Kasumi-1 (cell line): Measurements from ENCODE around the gene PEPD.

ENCODE experiments used
- DNase-seq, 2 experiments: peaks; one replicate each; lab custom pipeline; 2025; lab: John Stamatoyannopoulos, UW

The PEPD gene

DNA sequence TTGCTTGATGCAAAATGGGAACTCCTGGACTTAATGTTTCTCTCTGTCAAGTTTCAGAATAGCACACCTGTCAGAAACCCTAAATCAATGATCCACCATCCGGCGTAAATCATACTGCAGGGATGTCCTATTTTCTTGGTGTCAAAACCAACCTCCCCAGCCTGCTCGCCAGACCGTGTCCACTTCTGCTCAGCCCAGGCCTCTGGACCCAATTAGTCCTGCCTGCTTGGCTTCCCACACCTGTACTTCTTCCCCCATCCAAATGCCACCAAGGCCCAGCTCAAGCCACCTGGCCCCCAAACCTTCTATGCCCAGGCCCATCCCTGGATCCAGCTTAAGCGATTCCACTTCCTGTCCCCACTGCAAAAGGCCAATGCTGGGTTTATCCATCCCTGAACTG, 25.1 kb upstream of the PEPD start:
- no peak for DNase-seq

DNA sequence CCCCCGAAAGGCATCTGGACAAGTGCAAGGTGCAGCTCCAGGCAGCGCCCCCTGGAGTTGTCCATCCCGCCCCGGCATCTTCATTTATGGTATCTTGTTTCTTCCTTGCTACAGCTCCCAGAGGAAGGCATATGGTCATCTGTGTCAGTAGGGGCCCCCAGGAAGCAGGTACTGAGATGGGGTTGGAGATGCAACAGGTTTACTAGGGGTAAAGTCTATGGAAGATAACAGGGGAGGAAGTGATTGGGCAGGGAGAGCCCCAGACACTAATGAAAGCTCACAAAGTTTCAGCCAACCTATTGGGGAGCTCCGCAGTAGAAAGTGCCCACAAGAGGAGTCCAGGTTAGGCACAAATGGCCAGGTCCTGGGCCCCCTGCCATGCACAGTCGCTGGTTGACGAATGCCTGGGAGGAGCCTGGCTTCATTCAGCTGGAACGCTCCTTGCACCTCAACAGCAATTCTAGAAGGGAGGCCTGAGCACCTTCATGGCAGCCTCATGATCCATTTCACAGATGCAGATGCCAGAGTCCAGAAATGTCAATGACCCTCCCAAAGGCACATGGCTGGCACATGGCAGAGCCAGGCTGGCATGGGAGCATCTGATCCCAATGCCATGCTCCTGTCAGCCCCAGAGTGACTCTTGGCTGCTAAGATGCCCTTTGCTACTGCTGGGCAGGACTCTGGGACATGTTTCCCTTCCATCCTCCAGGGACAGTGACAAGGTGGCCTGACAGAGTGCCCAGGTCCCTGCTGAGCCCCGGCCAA, 23.8 kb upstream of the PEPD start:
- no peak for DNase-seq

DNA sequence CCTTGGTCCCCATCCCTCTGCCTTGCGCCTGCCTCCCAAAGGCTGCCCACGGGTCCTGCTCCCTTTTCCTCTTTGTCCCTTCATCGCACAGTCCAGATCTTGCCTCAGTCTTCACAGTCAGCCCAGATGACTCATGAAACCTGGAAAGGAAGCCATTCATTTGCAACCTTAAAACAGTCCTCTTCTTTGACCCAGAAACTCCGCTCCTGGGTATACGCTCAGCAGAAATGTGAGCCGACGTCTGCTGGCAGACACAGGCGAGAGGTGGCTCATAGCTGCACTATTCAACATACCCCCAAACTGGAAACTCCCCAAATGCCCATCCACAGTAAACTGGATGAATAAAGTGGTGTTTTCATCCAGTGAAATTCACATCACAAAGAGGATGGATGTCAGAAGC, 13.6 kb upstream of the PEPD start:
- no peak for DNase-seq

DNA sequence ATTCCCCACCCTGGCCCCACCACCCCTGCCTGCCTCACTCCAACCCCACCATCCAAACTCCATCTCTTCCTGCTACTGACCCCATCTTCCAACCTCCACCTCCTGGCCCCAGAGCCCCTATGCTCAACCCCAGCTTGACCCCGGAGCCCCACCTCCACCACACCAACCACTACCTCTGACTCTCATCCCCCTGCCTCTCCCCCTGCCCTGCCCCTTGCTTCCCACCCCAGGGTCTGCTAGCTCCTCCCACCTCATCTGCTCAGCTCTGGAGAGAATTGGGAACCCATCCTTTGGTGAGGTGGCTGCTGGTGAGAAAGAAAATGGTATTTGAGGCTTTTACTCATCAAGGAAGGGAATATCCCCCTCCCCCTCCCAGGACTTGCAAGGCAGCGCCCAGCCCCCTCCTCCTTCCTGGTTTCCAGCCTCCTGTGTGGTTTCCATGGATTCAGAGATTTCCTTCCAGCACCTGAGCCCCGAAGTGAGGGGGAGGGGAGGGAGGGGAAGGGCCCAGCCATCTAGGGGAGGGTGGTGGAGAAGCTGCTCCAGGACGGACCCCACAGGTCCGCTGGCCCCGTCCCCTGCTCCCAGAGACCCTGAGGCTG, 11.4 kb upstream of the PEPD start:
- DNase-seq: no peak

DNA sequence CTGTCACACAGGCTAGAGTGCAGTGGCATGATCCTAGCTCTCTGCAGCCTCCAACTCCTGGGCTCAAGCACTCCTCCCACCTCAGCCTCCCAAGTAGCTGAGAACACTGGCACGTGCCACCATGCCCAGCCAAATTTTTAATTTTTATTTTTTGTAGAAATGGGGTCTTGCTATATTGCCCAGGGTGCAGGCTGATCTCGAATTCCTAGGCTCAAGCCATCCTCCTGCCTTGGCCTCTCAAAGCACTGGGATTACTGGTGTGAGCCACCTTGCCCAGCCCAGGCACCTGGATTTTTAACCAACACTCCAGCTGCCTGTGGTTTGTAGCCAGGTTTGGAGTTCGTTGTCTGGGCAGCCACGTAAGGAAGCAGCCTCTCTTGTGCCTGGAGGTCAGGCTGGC, 9.3 kb upstream of the PEPD start:
- no peak for DNase-seq

DNA sequence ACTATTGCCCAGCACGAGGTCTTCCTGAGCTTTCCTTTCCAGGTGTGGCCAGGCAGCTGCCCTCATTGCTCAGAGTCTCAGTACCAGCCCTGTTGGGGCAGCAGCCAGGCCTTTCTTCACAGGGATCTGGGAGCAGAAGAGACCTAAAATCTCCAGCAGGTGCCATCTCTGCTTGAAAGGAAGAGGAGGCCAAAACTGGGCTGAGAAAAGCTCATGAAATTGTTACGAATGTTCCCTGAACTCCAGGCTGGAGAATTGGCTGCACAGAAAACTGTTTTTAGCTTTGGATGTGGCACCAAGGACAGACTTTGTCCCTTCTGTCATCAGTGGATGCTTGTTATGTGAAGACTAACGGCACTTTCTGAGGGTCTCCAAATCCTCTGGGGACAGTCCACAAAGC, 8.7 kb upstream of the PEPD start:
- DNase-seq: no peak

DNA sequence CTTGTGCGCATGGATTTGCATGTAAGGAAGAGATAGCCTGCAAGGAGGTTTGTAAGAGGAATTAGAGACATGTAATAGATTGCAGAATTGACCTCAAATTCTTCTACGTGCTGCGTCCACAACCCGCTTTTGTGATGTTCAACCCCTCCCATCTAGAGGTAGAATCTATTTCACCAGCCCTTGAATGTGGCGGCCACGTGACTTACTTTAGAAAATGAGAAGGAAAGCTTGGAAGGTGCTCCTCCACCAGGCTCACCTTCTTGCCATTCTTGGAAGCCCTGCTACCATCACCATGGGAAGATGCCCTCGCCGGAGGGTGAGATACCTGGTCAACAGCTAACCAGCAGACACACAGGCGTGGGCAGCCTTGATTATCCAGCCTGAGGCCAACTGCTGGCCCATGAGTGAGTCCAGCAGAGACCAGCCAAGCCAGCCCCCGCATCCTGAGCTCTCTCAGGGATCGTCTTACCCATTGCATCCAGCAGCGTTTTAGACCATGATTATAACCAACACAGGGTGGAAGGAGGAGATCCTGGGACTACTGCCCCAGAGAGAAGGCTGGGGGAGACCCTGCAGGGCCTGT, 7.6 kb upstream of the PEPD start:
- no peak for DNase-seq

DNA sequence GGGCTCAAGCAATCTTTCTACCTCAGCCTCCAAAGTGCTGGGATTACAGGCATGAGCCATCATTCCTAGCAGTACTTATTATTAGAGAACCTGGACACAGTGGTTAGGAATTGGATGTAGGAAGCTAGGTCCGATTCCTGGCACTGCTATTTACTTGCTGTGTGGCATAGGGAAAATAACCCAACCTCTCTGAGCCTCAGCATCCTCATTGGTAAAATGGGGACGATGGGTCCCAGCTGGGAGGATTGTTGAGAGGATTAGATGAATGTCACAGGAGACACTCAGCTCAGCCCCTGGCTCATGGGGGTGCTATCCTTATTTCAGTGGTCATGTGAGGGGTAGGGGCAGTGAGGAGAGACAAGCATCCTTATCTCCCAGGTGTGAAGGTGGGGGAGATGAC, 6.8 kb upstream of the PEPD start:
- no peak for DNase-seq

DNA sequence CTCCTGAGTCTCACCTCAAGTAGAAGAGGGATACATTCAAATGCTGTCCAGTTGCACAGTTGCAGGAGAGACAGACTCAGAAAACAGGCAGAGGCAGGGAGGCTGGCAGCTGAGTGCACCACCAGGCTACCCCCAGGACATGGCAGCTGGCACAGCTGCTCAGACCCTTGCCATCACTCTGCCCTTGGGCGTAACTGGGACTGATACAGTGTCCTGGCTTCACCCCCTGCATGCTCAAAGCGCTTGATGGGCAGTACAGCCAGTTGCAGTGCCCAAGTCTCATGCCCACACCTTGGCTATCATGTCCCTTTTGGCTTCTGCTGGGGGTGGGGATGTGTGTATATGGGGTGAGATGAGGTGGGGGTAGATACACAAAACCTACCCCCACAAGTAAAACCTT, 5.5 kb upstream of the PEPD start:
- no peak for DNase-seq

DNA sequence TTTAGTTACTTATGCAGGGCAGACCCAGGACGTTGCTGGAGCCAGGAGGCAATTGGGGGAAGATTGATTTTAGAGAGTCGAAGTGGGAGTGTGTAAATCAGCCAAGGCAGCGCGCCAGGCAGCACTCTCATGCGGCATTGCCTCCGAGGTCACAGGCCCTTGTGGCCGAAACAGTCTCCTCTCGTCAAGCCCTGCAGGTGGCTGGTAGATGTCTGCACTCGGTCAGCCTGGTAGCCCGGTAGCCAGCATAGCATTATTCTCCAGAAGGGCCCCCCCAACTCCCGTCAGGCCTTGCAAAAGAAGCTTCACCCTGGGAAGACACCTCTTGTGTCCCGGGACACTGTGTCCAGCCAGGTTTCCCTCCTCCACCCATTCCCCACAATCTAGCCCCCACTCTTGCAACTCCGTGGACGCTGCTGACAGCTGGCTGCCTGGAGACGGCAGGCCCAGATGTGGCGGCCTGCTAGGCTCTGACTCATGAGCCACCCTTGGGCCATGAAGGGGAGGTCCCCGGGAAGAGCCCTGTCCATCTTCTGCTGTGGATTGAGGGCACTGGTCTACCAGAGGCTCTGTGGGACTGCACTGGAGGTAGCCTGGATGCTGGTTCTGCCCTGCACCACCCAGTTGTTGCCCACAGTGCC, 2.6 kb upstream of the PEPD start:
- DNase-seq: no peak

DNA sequence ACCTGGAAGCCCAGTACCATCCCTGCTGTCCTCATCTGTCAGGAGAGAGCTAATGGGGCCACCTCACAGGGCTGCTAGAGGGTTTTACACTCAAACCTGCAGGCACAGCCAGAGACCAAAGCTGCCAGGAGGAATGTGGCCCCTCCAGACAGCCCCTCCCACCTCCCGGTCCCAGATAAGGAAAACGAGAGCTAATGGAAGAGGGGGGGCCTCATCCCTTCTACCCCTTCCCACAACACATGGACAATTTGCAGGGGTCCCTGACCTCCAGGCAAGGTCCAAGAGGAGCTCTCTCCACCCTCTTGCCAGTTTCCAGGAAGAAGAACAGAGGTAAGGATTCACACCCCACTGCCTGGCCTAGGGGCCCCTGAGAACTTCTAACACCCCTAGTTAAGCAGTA, 1.6 kb upstream of the PEPD start:
- DNase-seq: no peak

DNA sequence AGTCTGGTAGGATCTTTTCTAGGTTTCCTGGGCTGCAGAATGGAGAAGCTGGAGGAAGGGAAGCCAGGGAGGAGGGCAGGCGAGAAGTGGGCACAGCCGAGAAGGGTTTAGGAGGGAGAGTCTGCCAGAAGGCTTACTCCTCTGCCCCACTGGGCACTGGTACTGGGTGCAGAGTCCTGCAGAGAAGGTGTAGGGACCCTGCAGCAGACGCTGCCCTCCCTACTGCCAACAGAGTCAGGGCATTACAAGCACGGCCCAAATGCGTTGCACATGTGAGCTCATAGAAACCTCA, 726 bp upstream of the PEPD start:
- DNase-seq: peak in 1 of 2 experiments; percentile 1

DNA sequence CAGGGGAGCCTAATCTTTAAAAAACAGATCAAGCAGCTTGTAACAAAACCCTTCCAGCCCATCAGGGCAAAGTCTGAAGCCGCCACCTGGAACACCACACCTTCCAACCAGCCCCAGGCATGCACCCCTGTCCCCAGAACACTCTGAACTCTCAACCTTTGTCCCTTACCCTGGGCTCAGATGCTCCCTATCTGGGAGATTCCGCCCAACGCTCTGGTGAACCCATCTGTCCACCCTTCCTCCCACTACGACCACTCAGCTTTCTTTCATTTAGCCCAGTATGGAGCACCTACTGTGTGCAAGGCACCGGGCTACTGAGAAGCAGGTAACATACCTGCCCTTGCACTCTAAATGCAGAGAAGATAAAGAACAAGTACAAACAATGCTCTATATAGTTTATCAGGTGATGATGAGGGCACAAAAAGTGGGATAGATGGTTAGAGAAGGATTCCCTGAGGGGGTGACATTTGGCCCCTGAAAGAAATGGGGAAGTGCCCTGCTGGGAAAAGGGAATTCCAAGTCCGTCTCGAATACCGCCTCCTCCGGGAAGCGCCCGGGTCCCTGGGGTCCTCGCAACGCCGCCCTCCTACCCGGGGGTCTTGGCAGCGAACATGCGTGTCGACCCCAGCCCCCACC, 629 bp downstream of the PEPD start:
- no peak for DNase-seq

DNA sequence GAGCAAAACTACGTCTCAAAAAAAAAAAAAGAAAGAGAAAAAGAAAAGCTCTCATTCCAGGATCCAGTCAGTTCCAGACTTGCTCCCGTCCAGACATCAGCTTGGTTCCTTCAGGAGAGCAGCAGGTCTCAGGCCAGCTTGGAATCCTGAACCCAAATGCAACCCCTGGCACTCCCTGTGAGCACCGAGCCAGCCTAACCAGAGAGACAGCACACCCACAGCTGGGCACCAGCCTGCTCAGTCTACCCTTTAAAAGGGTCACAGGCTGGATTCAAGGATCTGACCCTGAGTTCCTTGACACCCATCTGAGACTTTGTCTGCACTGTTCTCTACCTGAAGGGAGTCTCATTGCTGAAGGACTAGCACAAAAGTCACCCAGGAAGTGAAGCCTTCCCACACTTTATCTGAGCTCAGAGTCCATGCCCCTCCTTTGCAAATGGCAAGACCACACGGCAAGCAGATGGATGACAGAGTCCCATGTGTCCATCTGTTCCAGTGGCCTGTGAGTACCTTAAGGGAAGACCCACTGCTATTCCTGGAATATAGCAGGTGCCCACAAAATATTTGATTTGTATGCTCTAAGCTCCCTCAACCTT, 1.4 kb downstream of the PEPD start:
- no peak for DNase-seq

DNA sequence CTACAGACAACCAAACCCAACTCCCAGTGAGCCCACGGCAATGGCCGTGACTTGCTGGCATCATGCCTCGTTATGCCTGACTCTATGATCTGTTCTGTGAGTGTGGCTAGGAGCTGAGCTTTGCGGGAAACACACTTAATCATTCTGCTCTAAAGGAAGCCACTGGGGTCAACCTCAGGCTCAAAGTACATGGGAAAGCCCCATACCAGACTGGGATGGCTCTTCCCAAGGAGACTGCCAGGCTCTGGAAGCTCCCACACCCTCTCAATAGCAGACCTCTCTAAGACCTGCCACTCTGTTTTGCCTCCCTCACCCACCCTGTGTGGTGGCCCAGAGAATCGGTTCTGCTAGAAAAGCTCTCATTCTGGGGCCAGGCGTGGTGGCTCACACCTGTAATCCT, 2.2 kb downstream of the PEPD start:
- DNase-seq: no peak

DNA sequence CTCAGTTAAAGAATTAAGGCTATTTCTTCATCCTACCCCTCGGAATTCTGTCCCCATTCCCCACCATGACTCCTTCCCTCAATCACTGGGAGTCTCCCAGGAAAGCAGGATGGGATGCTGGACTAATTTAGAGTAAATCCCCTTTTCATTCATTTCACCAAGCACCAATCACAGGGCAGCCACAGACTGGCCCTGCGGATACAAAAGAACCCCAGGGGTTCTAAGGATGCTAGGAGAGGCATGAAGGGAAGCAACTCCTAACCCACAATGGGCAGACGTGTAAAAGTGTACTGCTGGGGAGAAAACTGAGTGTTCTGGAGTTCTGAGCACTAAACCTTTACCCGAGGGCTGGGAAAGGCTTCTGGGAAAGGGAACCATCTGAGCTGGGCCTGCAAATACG, 3.0 kb downstream of the PEPD start:
- no peak for DNase-seq

DNA sequence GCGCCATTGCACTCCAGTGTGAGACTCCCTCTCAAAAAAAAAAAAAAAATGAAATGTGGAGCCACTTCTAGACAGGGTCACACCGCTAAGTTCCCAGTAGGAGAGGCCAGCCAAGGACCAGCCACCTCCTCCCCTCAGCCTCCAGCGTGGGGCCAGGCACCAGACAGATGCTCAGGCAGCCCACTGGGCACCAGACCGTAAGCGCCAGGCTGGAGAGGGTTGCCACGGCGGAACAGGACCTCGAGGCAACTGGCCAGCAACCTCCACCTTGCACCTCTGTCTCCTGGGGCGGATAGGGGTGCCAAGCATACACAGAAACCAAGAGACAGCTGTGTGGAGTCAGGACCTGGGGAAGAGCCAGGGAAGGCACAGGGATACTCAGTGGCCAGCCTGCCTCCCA, 3.7 kb downstream of the PEPD start:
- no peak for DNase-seq

DNA sequence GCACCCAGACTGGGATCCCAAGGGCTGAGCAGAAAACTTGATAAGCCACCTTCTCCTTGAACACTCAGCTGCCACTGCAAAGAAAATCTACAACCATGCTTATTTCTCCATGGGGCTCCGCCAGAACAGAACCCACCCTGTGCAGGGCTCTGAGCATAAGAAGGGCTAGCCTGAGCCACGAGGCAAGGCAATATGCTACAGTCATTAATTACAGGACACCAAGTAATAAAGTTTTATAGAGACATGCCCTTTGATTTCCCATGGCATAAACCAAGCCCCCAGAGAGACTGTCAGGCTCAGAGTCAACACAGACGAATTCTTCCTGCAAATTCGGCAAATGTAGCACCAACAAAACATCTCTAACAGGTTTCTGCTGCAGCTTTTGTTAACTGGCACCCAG, 5.7 kb downstream of the PEPD start:
- no peak for DNase-seq

DNA sequence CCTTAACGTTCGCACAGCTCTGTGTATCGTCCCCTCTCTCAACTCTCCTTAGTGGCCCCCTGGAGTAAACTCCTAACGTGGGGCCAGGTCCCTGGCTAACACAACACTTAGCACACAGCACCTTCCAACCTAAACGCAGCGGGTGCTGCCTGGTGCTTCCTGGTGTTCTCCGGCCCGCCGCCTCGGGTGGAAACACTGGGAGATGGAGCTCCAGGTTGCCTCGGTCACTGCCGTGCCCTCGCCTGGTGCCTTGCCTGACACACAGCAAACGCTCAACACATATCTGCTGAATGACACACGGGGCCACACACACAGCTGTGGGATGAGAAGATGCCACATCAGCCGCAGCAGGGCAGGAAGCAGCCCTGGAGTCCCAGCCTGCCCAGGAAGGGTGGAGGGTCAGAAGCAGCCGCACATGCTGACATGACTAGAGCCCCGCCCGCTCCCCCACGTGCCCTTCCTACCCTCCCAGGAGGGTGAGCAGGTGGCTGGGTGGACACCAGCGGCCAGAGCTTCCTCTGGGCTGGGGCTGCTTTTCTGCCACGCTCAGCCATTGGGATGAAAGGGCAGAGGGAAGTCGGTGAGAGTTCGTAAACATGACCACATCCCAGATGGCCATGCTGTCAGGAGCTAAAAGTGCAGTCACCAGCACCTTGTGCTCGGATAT, 6.6 kb downstream of the PEPD start:
- DNase-seq: no peak

DNA sequence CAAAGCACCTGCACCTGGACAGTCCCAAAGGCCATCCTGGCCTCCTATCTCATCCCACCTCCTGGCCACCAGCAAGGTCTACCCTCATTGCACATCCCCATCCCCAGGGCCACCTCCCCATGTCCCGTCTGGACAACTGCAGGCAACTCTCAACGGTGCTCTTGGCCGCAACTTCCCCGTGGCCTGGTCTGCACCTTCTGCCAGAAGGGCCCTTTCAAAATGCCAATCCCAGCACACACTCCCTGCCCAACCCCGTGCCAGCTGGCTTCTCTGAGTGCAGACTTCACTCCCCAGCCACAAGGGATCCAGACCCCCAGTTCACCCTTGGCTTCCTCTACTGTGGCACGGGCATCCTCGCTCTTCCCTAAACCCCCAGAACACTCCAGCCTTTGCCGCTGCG, 8.2 kb downstream of the PEPD start:
- no peak for DNase-seq

DNA sequence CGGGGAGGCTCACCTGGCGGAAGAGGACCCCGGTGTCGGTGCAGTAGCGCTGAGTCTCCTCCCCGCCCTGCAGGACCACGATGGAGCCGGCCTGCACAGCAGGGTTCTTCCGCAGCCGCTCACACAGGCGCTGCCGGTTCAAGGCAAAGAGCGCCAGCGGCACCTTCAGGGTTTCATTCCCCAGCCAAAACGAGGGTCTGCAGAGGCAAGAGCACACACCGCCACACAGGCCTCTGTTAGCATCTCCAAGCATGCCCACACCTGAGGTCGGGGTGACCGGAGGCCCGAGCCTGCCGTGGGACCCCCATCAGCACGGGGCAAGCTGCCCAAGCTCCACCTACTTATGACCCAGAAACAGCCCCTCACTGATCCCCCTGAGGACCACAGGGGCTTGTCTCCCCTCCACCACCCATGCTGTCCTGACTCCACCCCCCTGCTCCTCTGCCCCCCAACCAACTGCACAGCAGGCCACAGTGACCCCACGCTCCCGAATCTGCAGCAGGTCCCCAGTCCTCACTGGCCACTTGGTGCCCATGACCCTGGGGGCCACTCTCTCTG, 8.9 kb downstream of the PEPD start:
- DNase-seq: no peak

DNA sequence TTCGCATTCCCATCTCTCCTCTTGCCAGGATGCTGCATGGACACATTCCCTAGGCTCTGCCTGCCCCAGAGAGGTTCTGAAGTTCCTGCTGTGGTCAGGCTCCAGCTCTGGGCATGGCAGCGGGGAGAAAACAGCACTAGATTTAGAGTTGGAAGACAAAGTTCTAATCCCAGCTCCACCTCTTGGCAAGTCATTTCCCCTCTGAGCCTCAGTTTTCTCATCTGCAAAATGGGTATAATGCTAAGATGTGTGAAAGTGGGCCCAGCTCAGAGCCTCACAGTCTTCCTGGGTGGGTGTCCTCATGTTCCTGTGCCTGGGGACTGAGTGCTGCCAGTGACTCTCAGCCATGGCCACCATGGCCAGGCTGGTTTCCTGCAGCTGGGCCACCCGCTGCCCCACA, 9.6 kb downstream of the PEPD start:
- no peak for DNase-seq
